HG02571 (cell line): Measurements from ENCODE around the gene UBD.

Experiments
- ATAC-seq: cut with Tn5 transposase; IDR thresholded peaks from one replicate; pipeline ENCODE4 v1.9.1; 2021; ENCODE audit warnings: mild to moderate bottlenecking, moderate library complexity; ENCODE audit not compliant: unreplicated experiment

The UBD gene

DNA sequence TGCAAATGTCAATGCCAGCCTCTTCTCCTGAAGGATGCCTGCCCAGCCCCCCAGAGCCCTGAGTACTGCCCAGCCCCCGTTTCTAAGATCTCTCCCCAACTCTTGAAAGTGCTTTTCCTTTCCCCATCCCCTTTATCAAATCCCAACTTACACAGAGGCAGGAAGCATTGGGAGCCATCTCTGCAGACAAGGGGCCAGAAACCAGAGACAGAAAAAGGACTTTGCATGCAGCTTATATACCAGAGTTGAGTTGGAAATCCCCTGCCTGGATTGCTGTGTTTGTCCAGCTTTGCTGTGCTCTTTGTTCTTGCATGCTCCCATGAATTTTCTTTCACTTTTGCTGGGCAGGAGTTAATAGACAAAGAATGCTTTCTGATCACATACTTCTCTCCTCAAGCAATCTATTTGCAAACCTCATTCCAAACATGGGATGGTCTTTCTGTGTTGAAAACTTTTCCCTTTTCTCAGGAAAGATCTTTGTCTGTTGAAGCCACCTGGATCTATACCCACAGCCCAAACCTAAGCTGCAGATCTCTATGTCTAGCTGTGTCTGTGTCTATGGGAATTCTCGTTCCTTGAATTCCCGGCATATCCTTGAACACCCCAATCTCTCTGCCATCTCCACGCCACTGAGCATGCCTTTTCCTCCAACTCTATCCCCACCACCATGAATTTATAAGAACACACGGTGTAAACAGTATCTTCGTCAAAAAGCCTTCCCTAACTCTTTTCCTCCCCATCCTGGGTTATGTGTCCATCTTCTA lies at the start of gene UBD:
TSS of gene UBD (minus strand) at position 209 of the 764 bp plus-strand sequence. CDS start at position 178, 31 bp downstream.
- no peak for ATAC-seq

DNA sequence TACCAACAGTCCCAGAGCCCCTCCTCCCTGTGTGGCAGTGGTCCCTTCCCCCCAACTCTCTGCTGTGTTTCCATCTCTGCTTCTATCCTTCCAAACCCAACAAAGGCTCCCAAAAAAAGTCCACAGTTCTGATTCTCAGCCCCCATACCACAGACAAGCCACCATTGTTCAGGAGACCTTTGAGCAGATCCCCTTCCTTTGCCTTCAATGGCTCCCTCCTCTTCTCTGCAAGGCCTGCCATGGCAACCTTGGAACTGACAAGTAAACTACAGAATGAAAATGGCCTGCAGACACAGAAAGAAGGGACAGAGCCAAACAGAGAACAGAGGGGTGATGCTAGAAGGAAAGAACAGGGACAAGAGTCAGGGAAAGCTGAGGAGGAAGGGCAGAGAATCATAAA lies 48.6 kb upstream of the UBD start:
- no peak for ATAC-seq

DNA sequence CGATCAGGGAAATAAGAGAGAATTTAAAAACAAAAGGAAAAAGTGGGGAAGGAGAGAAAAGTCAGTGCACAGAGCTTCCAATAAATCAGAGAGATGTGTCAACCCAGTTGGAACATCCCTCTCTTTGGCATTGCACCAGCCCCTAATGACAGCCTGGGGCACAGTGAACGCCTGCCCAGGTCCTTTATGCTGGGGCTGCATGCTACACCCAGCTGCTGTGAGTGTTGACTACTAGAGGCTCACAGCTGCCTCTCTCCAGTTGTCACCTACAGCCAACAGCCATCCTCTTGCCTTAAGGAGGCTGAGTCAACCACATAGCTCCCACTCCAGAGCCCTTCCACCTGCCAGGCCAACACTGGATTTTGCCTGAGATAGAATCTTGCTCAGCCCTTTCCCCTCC lies 44.4 kb upstream of the UBD start:
- no peak for ATAC-seq

DNA sequence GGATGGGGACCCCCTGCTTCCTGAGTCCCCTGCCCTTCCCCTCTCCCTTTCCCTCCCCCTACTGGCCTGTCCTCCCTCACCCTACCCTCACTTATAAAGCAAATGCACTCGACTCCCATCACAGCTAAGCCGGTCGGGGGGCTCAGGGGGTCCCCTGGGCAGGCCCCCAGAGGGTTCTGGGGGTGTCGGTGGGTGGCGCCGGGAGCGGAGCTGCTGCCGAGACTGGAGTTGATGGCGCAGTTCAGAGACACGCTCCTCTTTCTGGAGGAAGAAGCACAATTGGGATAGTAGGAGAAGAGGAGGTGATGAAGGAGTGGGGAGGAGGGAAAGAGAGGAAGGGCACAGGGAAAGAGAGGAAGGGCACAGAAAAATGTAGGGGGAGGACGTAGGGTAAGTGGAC lies 43.9 kb upstream of the UBD start:
- no peak for ATAC-seq

DNA sequence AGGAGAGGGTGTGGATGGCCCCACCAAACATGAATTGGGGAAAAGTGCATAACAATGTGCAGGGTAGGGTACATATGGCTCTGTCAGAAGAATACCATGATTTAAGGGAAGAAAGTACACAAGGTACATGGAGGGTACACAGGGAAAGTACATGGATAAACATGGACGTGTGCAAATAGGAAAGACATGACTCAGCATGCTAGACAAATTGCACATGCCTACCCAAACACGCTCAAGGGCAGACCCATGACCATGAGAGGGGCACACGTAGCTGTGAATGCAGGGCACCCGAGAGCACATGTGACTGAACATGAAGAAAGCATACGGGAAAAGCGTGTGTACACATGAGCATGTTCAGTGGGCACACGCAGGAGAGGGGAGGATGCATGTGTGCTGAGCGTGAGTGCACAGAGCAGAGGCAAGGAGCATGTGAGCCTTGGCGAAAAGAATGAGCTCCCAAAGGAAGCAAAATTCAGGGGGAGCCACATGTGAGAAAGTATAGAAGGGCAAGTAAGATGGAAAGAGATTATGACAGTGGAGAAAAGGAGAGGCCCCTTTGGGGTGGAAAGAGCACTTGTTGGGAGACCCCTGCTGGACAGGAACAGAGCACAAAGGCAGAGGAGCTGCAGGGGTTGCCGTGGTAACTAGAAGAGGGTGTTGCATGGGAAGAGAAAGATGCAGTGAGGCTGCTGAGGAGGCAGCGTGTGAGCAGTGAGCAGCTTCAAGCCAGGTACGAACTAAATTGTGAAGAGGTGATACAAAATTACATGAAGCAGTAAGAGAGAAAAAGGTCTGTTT lies 43.2 kb upstream of the UBD start:
- ATAC-seq, result no peak

- no peak for ATAC-seq
Observed at GRCh38 chr6:29598172-29598747, 38.7 kb upstream of the UBD start.

GRCh38 chr6:29597184-29597583 lies 37.7 kb upstream of the UBD start:
- ATAC-seq, result no peak

- ATAC-seq, result no peak
Observed at GRCh38 chr6:29596381-29596900, 36.9 kb upstream of the UBD start.

GRCh38 chr6:29593199-29593855 lies 33.8 kb upstream of the UBD start:
- ATAC-seq, result no peak

- no peak for ATAC-seq
Observed at GRCh38 chr6:29591677-29592076, 32.1 kb upstream of the UBD start.

- ATAC-seq, result no peak
Observed at GRCh38 chr6:29590218-29590808, 30.8 kb upstream of the UBD start.

DNA sequence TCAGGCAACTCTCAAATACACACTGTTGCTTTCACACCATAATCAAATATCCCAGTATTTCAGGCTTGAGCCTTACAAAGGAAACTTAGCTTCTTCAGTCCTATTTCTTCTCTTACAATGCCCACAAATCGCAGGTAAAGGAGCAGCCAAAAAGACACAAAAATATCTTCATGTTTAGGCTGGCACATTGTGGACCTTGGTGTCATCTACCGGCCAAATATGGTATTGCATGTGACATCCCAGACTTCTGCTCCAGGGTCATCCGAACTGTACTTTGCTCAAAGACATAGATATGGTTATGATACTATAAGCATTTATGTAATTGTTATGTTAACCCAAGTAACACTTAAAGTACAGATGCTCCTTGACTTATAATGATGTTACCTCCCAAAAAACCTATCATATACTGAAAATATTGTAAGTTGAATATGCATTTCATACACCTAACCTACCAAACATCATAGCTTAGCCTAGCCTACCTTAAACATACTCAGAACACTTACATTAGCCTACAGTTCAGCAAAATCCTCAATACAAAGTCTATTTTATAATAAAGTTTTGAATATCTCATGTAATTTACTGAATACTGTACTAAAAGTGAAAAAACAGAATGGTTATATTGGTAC lies 30.0 kb upstream of the UBD start:
- no peak for ATAC-seq

- ATAC-seq, result no peak
Observed at GRCh38 chr6:29584821-29585220, 25.3 kb upstream of the UBD start, which contains the start of gene OR2H2. TSS of gene OR2H2 (plus strand) at chr6:29585121. CDS start at chr6:29587945, 2,824 bp downstream.

DNA sequence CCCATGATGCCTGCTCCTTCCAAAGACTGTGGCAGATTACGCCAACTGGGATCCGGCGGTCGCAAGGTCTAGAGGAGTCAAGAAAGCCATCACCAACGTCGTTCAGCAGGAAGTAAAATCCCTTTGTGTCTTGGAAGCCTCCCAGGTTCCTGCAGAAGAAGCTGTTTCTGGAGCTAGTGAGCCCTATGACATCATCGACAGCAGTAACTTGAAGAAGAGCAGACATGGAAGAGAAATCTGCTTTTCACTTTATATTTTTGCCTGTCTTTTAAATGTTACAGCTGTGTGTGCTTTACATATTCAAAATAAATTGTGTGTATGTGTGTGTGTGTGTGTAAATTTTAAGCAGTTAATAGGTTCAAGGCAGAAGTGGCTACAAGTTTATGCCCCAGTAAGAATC lies 18.0 kb upstream of the UBD start:
- ATAC-seq, result no peak

GRCh38 chr6:29576056-29576455 lies 16.5 kb upstream of the UBD start:
- no peak for ATAC-seq

GRCh38 chr6:29567991-29568390 lies 8.5 kb upstream of the UBD start:
- no peak for ATAC-seq

DNA sequence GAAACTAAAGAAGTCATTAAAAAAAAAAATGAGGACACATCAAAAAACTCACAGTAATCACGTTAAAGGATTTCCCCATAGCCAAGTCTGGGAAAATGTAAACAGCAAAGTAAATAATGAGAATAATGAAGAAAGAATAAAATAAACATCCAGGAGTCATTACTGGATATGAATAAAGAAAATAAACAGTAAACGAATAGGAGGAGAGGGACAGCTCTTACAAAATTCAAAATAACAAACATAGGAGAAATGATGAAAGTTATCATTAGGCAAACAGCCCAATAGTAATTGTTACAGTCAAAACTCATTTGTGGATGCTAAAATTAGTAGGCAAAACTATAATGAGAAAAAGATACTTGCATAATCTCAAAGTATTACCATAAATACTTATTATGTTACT lies 8.0 kb upstream of the UBD start:
- no peak for ATAC-seq

DNA sequence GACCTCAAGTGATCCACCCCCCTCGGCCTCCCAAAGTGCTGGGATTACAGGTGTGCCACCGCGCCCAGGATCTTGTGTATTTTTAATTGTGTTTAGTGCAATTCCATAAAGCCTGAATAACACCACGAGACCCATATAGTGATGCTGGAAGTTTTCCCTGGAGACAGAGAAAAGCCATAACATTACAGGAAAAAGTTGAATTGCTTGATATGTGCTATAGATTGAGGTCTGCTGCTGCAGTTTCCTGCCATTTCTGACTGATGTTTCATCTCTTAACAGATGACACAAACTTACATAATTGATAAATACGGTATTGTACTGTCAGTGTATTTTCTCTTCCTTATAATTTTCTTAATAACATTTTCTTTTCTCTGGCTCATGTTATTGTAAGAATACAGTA lies 7.3 kb upstream of the UBD start:
- no peak for ATAC-seq

DNA sequence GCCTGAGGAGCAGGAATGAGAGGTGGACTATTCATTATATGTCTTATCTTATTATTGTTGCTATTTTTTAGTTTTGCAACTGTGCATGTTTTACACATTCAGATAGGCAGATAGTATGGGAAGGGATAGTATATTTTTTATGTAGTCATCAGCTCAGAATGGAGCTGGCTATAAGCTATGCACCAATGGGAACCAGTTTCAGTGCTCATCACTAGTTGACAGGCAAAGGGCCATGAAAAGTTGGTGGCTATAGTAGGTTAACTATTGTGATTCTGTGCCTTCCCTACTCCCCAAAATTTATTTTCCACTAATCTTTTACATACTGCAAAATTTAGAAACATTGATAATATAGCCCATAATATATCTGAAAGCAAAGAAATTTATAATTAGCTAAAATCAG lies 5.3 kb upstream of the UBD start:
- no peak for ATAC-seq

GRCh38 chr6:29563435-29563965 lies 4.0 kb upstream of the UBD start:
- ATAC-seq, result no peak
